HG03558 (cell line): Measurements from ENCODE around the gene SPACA9.

Source experiments
- ATAC-seq: cut with Tn5 transposase; IDR thresholded peaks from one replicate; pipeline ENCODE4 v1.9.1; 2021; ENCODE audit warnings: moderate number of reproducible peaks; ENCODE audit not compliant: unreplicated experiment; ENCODE audit errors: extremely low read depth

SPACA9 gene

GRCh38 chr9:132878695-132879456 is at the start of gene SPACA9:
Gene SPACA9, plus strand, starts transcription at chr9:132878898. Its CDS starts 5,050 bp downstream, at chr9:132883948.
- no peak for ATAC-seq

- no peak for ATAC-seq
Observed at GRCh38 chr9:132832171-132832881, 46.4 kb upstream of the SPACA9 start.

- no peak for ATAC-seq
Observed at GRCh38 chr9:132833550-132834121, 45.1 kb upstream of the SPACA9 start.

GRCh38 chr9:132834343-132834742 is 44.4 kb upstream of the SPACA9 start:
- no peak for ATAC-seq

- no peak for ATAC-seq
Observed at GRCh38 chr9:132837501-132838286, 41.0 kb upstream of the SPACA9 start.

- ATAC-seq = no peak
Observed at GRCh38 chr9:132838291-132838690, 40.4 kb upstream of the SPACA9 start.

GRCh38 chr9:132840980-132841379 is 37.7 kb upstream of the SPACA9 start:
- ATAC-seq = no peak

GRCh38 chr9:132842124-132843044 is 36.3 kb upstream of the SPACA9 start:
- ATAC-seq = no peak

- ATAC-seq = no peak
Observed at GRCh38 chr9:132846109-132846917, 32.4 kb upstream of the SPACA9 start.

GRCh38 chr9:132846918-132847515 is 31.7 kb upstream of the SPACA9 start:
- no peak for ATAC-seq

GRCh38 chr9:132849185-132849706 is 29.5 kb upstream of the SPACA9 start:
- ATAC-seq = no peak

- ATAC-seq = no peak
Observed at GRCh38 chr9:132853482-132853881, 25.2 kb upstream of the SPACA9 start.

GRCh38 chr9:132854832-132855231 is 23.9 kb upstream of the SPACA9 start:
- no peak for ATAC-seq

- no peak for ATAC-seq
Observed at GRCh38 chr9:132855904-132856303, 22.8 kb upstream of the SPACA9 start.

- no peak for ATAC-seq
Observed at GRCh38 chr9:132857031-132857430, 21.7 kb upstream of the SPACA9 start.

GRCh38 chr9:132857616-132858342 is 20.9 kb upstream of the SPACA9 start:
- ATAC-seq = no peak

GRCh38 chr9:132858751-132859150 is 19.9 kb upstream of the SPACA9 start:
- no peak for ATAC-seq
